ENCODE measurements around the gene UBE4B. TPM values are rescaled to one million over a fixed set of nuclear protein-coding genes. Genes with fewer than 3 reads are reported as not detected.
A peak's percentile ranks its signal among the peaks of the same experiment; 100 is the strongest.

Gene UBE4B
- total and polyA plus RNA-seq, 2 experiments from 2014 or later, result 18.7 to 41.1 TPM

- Histone ChIP-seq H3K79me2 (peaks cover 99% of the 10 kb centered on the region), H3K27ac (peak overlapping the region; percentile 55), H3K27me3 (no peaks in the 10 kb centered on the region), H3K9me2 (replicated peaks; ENCODE audit: insufficient read depth) (no peaks in the 10 kb centered on the region), H3K4me3 (no peak overlapping the region), H3K9me3 (ENCODE audit: low read depth) (no peaks in the 10 kb centered on the region), H2AFZ (no peak overlapping the region), H3K4me1 (ENCODE audit: insufficient read depth) (peaks cover 12% of the 10 kb centered on the region), H3K4me2 (peak overlapping the region; percentile 29), H3K36me3 (replicated peaks; ENCODE audit: insufficient read depth, low read depth) (no peaks in the 10 kb centered on the region), H4K20me1 (ENCODE audit: insufficient read depth, poor library complexity, severe bottlenecking) (peaks cover 26% of the 10 kb centered on the region)
- WGBS (ENCODE audit: low lambda C conversion rate, missing lambda C conversion rate), result 84% methylated on average over 8 of the region's 8 CpGs
- no peak for TF ChIP-seq CTCF (IDR thresholded peaks at IDR 0.05; ENCODE audit: poor library complexity)
- no peak for TF ChIP-seq EZH2phosphoT487 (IDR thresholded peaks at IDR 0.05; ENCODE audit: low read depth, severe bottlenecking, unreplicated experiment)
- TF ChIP-seq EZH2 (IDR thresholded peaks at IDR 0.05; ENCODE audit: borderline replicate concordance), result no peak
- peak; percentile 49 for DNase-seq (ENCODE audit: low spot score)
Measured at GRCh38 chr1:10045480-10046355, 13.0 kb downstream of the UBE4B start.

- H3K79me2 ChIP-seq, result peaks cover 98% of the 10 kb centered on the region
Measured at GRCh38 chr1:10046356-10047085, 13.8 kb downstream of the UBE4B start.

GRCh38 chr1:10048601-10049000 lies 15.8 kb downstream of the UBE4B start:
- H3K27ac ChIP-seq, result no peak overlapping the region
- H3K4me1 ChIP-seq (ENCODE audit: insufficient read depth), result peaks cover 12% of the 10 kb centered on the region
- no peaks in the 10 kb centered on the region for H3K9me3 ChIP-seq (ENCODE audit: low read depth)
- DNase-seq (ENCODE audit: low spot score), result no peak
- no peaks in the 10 kb centered on the region for H3K36me3 ChIP-seq (replicated peaks; ENCODE audit: insufficient read depth, low read depth)
- no peaks in the 10 kb centered on the region for H3K27me3 ChIP-seq
- H3K4me2 ChIP-seq, result no peak overlapping the region
- no peak overlapping the region for H3K4me3 ChIP-seq
- no peaks in the 10 kb centered on the region for H3K9me2 ChIP-seq (replicated peaks; ENCODE audit: insufficient read depth)
- no peak for TF ChIP-seq EZH2 (IDR thresholded peaks at IDR 0.05; ENCODE audit: borderline replicate concordance)
- TF ChIP-seq EZH2phosphoT487 (IDR thresholded peaks at IDR 0.05; ENCODE audit: low read depth, severe bottlenecking, unreplicated experiment), result no peak
- TF ChIP-seq CTCF (IDR thresholded peaks at IDR 0.05; ENCODE audit: poor library complexity), result no peak
- H3K79me2 ChIP-seq, result peaks cover 98% of the 10 kb centered on the region
- H4K20me1 ChIP-seq (ENCODE audit: insufficient read depth, poor library complexity, severe bottlenecking), result peaks cover 25% of the 10 kb centered on the region
- WGBS (ENCODE audit: low lambda C conversion rate, missing lambda C conversion rate), result 93% methylated on average over 3 of the region's 3 CpGs
- no peak overlapping the region for H2AFZ ChIP-seq

More at GRCh38 chr1:10046356-10047085, 13.8 kb downstream of the UBE4B start:
- Histone ChIP-seq H3K4me2 (peak overlapping the region; percentile 29), H3K36me3 (replicated peaks; ENCODE audit: insufficient read depth, low read depth) (no peaks in the 10 kb centered on the region), H3K4me1 (ENCODE audit: insufficient read depth) (peaks cover 12% of the 10 kb centered on the region), H3K4me3 (no peak overlapping the region), H3K27ac (peak overlapping the region; percentile 55), H3K9me3 (ENCODE audit: low read depth) (no peaks in the 10 kb centered on the region), H3K9me2 (replicated peaks; ENCODE audit: insufficient read depth) (no peaks in the 10 kb centered on the region), H2AFZ (no peak overlapping the region), H4K20me1 (ENCODE audit: insufficient read depth, poor library complexity, severe bottlenecking) (peaks cover 25% of the 10 kb centered on the region), H3K27me3 (no peaks in the 10 kb centered on the region)
- WGBS (ENCODE audit: low lambda C conversion rate, missing lambda C conversion rate), result 94% methylated on average over 8 of the region's 8 CpGs
- no peak for DNase-seq (ENCODE audit: low spot score)
- TF ChIP-seq EZH2 (IDR thresholded peaks at IDR 0.05; ENCODE audit: borderline replicate concordance) (no peak), CTCF (IDR thresholded peaks at IDR 0.05; ENCODE audit: poor library complexity) (no peak), EZH2phosphoT487 (IDR thresholded peaks at IDR 0.05; ENCODE audit: low read depth, severe bottlenecking, unreplicated experiment) (no peak)

All from hepatocyte (in vitro differentiated cells).